Neural progenitor cell (in vitro differentiated cells): Measurements from ENCODE around the gene KLHL35.

ENCODE experiments used
- CTCF ChIP-seq: fragments of 200-600 bp; sonication (generic); IDR thresholded peaks from 2 replicates; pipeline ENCODE4 v1.5.1; 2017; ENCODE audit warnings: antibody characterized with exemption, mild to moderate bottlenecking
- EZH2 ChIP-seq: fragments of 200-600 bp; sonication (generic); IDR thresholded peaks from 2 replicates; pipeline ENCODE4 v1.6.1; 2017; ENCODE audit warnings: antibody characterized with exemption, mild to moderate bottlenecking, moderate library complexity
- EZH2phosphoT487 ChIP-seq: fragments of 200-600 bp; sonication (generic); IDR thresholded peaks from 2 replicates; pipeline ENCODE4 v1.6.1; 2017; ENCODE audit warnings: antibody characterized with exemption

GRCh38 chr11:75434886-75435570 is 2.0 kb upstream of the KLHL35 start:
- no peak for TF ChIP-seq CTCF
- no peak for TF ChIP-seq EZH2
- no peak for TF ChIP-seq EZH2phosphoT487
